Fibroblast of mammary gland (primary cell): ENCODE data around the gene SORCS3.

Source experiments
- DNase-seq: peaks from one replicate; pipeline ENCODE4 v3.0.0-alpha.2; 2010; ENCODE audit warnings: low read depth
- H3K4me3 ChIP-seq: 2 replicates; pipeline ENCODE4 v1.5.1; 2011; ENCODE audit warnings: low read depth, mild to moderate bottlenecking, low read length, moderate library complexity; ENCODE audit not compliant: control insufficient read depth
- CTCF ChIP-seq: conservative IDR thresholded peaks from 2 replicates; pipeline ENCODE4 v1.5.1; 2011; ENCODE audit warnings: low read depth, low read length, inconsistent platforms; ENCODE audit not compliant: control insufficient read depth, insufficient read depth

Gene SORCS3

DNA sequence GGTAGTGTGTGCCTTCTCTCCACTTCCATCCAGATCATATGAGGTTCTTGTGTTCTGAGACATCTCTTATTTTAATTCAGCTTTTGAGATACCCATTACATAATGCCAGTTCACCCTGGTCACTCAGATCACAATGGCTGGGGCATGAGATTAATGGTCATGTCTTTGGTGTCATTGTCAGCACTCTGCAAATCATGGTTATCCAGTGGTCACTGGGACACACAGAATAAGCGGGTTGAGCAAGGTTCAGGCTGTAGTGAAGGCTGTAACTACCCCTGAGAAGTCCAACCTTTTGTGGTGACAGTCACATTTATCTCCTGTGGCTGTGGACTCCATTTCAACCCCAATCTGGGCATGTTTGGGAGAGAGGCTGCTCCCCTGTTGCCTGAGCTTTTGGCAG lies 35.8 kb downstream of the SORCS3 start:
- no peak for DNase-seq
- no peak overlapping the region for H3K4me3 ChIP-seq
- TF ChIP-seq CTCF, result no peak

GRCh38 chr10:104678658-104679057 lies 37.6 kb downstream of the SORCS3 start:
- DNase-seq, result no peak
- TF ChIP-seq CTCF, result no peak

DNA sequence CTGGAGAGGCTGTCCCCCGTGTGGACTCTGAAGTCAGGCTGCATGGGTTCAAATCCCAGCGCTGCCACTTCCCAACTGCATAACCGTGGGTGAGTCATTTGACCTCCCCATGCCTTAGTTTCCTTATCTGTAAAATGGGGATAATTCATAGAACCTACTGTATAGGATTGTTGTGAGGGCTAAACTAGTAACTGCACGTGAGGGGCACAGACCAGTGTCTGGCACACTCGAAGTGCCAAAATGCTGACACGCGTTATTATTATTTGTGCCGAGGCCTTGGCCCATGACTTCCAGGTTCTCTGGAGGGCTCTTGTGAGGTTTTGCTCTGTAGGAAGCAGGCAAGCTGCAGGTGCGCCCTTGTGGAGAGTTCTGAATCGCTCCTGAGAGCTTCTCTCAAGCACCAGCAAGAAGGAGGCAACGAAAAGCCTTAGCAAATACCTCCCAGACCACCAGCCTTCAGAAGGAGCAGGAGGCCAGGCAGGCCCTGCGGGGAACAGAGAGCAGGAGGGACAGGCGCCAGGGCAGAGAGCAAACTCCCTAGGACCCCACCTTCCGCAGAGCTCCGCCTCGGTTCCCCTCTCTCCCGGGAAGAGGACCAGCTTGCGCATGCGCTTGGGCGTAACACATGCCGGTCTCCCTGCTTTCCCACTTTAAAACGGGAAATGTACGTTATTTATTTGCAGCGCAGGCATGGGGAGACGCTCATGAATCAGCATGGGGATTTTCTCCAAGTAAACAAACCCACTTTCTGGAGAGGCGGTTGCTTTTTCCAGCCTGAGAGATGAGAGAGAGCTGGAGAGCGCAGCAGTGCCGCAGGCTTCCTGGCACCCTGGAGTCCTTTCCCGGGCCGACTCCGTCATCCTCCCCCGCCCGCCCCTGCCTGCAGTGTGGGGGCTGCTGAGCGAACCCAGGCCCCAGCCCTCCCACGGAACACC lies 39.6 kb downstream of the SORCS3 start:
- H3K4me3 ChIP-seq, result no peak overlapping the region
- TF ChIP-seq CTCF, result no peak
- DNase-seq, result peak; percentile 2

More at GRCh38 chr10:104678658-104679057, 37.6 kb downstream of the SORCS3 start:
- H3K4me3 ChIP-seq, result no peak overlapping the region

DNA sequence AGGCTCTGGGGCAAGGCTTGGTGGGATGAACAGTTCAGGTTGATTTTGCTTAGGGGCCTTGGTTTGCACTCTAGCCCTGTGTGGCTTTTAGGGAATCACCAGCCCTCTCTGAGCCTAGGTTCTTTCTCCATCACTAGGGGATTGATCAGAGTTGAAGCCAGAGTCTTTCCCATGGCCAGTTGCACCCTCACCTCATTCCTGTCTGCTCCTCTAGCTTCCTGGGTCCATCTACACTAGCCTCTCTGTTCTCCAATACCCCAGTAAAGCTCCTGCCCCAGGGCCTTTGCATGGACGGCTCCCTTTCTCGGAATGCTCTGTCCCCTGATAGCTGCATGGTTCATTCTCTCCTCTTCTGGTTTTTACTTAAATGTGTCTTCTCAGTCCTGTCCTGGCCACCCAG lies 40.4 kb downstream of the SORCS3 start:
- no peak for TF ChIP-seq CTCF
- H3K4me3 ChIP-seq, result no peak overlapping the region
- no peak for DNase-seq

DNA sequence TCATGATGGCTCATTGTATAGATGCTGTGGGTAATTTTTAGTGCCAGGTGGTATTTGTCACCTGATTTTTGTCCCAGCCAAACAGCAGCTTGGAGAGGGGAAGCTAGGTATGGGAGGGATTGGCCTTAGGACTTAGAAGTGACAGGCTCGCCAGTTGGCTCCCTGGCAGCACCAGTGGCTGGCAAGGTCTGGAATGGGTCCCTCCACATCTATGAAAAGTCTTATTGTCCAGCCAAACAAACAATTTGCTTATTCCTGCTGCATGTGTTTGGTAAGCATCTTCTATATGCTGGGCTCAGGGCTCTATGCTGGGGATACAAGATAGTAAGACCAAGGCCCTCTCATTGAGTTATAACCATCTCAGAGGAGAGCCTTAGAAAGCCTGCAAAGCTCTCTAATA lies 42.5 kb downstream of the SORCS3 start:
- DNase-seq, result no peak
- TF ChIP-seq CTCF, result no peak
- H3K4me3 ChIP-seq, result no peak overlapping the region

DNA sequence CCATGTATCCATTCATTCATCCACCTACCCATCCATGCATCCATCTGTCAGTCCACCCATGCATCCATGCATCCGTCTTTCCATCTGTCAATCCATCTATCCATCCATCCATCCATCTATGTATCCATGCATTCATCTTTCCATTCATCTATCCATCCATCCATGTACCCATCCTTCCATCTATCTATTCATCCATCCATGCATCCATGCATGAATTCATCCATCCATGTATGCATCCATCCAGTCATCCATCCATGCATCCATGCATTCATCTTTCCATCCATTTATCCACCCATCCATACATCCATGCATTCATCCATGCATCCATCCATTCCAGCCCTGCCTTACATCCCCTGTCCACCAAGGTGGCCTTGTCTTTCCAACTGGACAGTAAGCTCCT lies 45.7 kb downstream of the SORCS3 start:
- no peak for DNase-seq
- H3K4me3 ChIP-seq, result no peak overlapping the region
- TF ChIP-seq CTCF, result no peak
